Transverse colon (tissue), 4 donors: ENCODE measurements around the gene C2CD4C. TPM values are rescaled to one million over a fixed set of nuclear protein-coding genes. Genes with fewer than 3 reads are reported as not detected.

Experiments used
- DNase-seq: peaks from one replicate; pipeline ENCODE4 v3.0.0-alpha.2; 2019
- H3K27ac ChIP-seq, 4 donors: fragments of 200-600 bp; sonication (generic); 2 replicates each; pipeline ENCODE4 v1.5.1; 2016 to 2018; ENCODE audit warnings: inconsistent platforms in 4 of 4
- H3K27me3 ChIP-seq: fragments of 200-600 bp; sonication (generic); 2 replicates; pipeline ENCODE4 v1.5.1; 2017; ENCODE audit warnings: inconsistent platforms
- H3K36me3 ChIP-seq, 4 donors: fragments of 200-600 bp; sonication (generic); 2 replicates each; pipeline ENCODE4 v1.5.1; 2017 to 2019; ENCODE audit warnings: inconsistent platforms in 4 of 4
- H3K4me1 ChIP-seq, 4 donors: fragments of 200-600 bp; sonication (generic); 2 replicates each; pipeline ENCODE4 v1.5.1; 2017 to 2020; ENCODE audit warnings: inconsistent platforms in 4 of 4
- H3K4me3 ChIP-seq, 4 donors: fragments of 200-600 bp; sonication (generic); 1 replicate in 1 of 4; 2 replicates in 3 of 4; pipeline versions ENCODE4 v1.5.1 to v1.6.1; 2017 to 2019; ENCODE audit warnings: inconsistent platforms in 4 of 4
- H3K9me3 ChIP-seq, 2 donors: fragments of 200-600 bp; sonication (generic); 2 replicates each; pipeline ENCODE4 v1.5.1; 2017 to 2019; ENCODE audit warnings: inconsistent platforms in 2 of 2
- CTCF ChIP-seq, 5 experiments: fragments of 200-600 bp in 3 of 5; fragments of 450-650 bp in 2 of 5; sonication (generic) in 3 of 5; IDR thresholded peaks; 1 replicate in 2 of 5; 2 replicates in 3 of 5; pipeline ENCODE4 v1.5.1; 2016 to 2017; ENCODE audit warnings: antibody characterized with exemption in 5 of 5, inconsistent platforms in 3 of 5, mild to moderate bottlenecking in 2 of 5, moderate library complexity in 1 of 5
- EP300 ChIP-seq: sonication (generic); formaldehyde crosslinking; IDR thresholded peaks from one replicate; pipeline ENCODE4 v1.6.1; 2017; ENCODE audit warnings: antibody characterized with exemption, low read depth
- POLR2A ChIP-seq: fragments of 450-650 bp; IDR thresholded peaks from one replicate; pipeline ENCODE4 v1.6.1; 2016; ENCODE audit warnings: antibody characterized with exemption, mild to moderate bottlenecking, moderate library complexity
- POLR2AphosphoS5 ChIP-seq, 3 donors: sonication (generic); formaldehyde crosslinking; IDR thresholded peaks; one replicate each; pipeline ENCODE4 v1.6.1; 2016; ENCODE audit warnings: antibody characterized with exemption in 3 of 3
- WGBS, 2 donors: methylation state at CpG; one replicate each; pipeline ENCODE4 v1.1.5; 2018; ENCODE audit warnings: low coverage in 1 of 2; 5-methylcytosine and 5-hydroxymethylcytosine counted together
- in situ Hi-C, 4 donors: fragments of 200-750 bp; cut with MboI; loops; one replicate each; pipeline versions ENCODE4 v1.15.0 to v1.15.1; 2017; ENCODE audit warnings: low sequenced_read_pairs in 3 of 4, low pct_ligation_motif_present in 1 of 4, low pct_unique_long_range_greater_than_20kb in 1 of 4
- intact Hi-C: fragments of 100-400 bp; cut with DNase I; formaldehyde crosslinking; loops from one replicate; pipeline ENCODE4 v1.15.1; 2023; ENCODE audit warnings: low total_unique reads
- total RNA-seq, 4 donors: library from RNA; depleted of rRNA; stranded (reverse); fragments of >200 nt; gene quantifications; one replicate each; pipeline ENCODE4 v1.1.0, GENCODE V29; 2016

Gene C2CD4C
- total RNA-seq, 4 donors from 2014 or later = 0.55 to 0.79 TPM; not detected in 2

- Histone ChIP-seq H3K4me1 (peaks cover 4 to 20% (median 9%) of the 10 kb centered on the region in 4 donors), H3K4me3 (no peak overlapping the region), H3K36me3 (no peaks in the 10 kb centered on the region), H3K27ac (no peak overlapping the region), H3K27me3 (peaks cover 68% of the 10 kb centered on the region), H3K9me3 (no peaks in the 10 kb centered on the region)
- 71 to 89% methylated on average over 6 to 11 of the region's 11 CpGs for WGBS, 2 donors
- DNase-seq = no peak
- intact Hi-C loops = no loop called here
- TF ChIP-seq CTCF (IDR thresholded peaks at IDR 0.05) (no peak), EP300 (no peak), POLR2AphosphoS5 (IDR thresholded peaks at IDR 0.05) (no peak), POLR2A (no peak)
- in situ Hi-C loops = no loop called here
Observed at GRCh38 chr19:402786-403185, 6.2 kb downstream of the C2CD4C start.

- DNase-seq = no peak
- in situ Hi-C loops = no loop called here
- TF ChIP-seq CTCF (IDR thresholded peaks at IDR 0.05) = no peak
- no peak for TF ChIP-seq EP300
- TF ChIP-seq POLR2AphosphoS5 (IDR thresholded peaks at IDR 0.05) = no peak
- TF ChIP-seq POLR2A = no peak
- intact Hi-C loops = no loop called here
- H3K4me3 ChIP-seq = peak overlapping the region in 1 of 4 donors; percentile 27
- no peaks in the 10 kb centered on the region for H3K36me3 ChIP-seq
- H3K9me3 ChIP-seq = no peaks in the 10 kb centered on the region
- H3K27ac ChIP-seq = no peak overlapping the region
- WGBS, 2 donors = 23% methylated on average over 38 of the region's 38 CpGs; no CpG with 5 or more reads in 1 of the 2 donors
- H3K27me3 ChIP-seq = peaks cover 62% of the 10 kb centered on the region
- peaks cover 4 to 20% (median 9%) of the 10 kb centered on the region in 4 donors for H3K4me1 ChIP-seq
Observed at GRCh38 chr19:401866-402511, 7.0 kb downstream of the C2CD4C start.

- in situ Hi-C loops = no loop called here
- peaks cover 54% of the 10 kb centered on the region for H3K27me3 ChIP-seq
- no peak for DNase-seq
- TF ChIP-seq POLR2A = no peak
- no peak for TF ChIP-seq CTCF (IDR thresholded peaks at IDR 0.05)
- TF ChIP-seq EP300 = no peak
- TF ChIP-seq POLR2AphosphoS5 (IDR thresholded peaks at IDR 0.05) = no peak
- WGBS, 2 donors = 79% methylated on average over 42 of the region's 43 CpGs; no CpG with 5 or more reads in 1 of the 2 donors
- no peaks in the 10 kb centered on the region for H3K9me3 ChIP-seq
- intact Hi-C loops = no loop called here
- no peak overlapping the region for H3K4me3 ChIP-seq
- no peak overlapping the region for H3K27ac ChIP-seq
- no peaks in the 10 kb centered on the region for H3K36me3 ChIP-seq
- H3K4me1 ChIP-seq = peaks cover 4 to 20% (median 9%) of the 10 kb centered on the region in 4 donors
Observed at GRCh38 chr19:400976-401865, 7.7 kb downstream of the C2CD4C start.

GRCh38 chr19:399370-399769 is 9.6 kb downstream of the C2CD4C start:
- H3K9me3 ChIP-seq = no peaks in the 10 kb centered on the region
- peaks cover 0 to 7% (median 0%) of the 10 kb centered on the region in 4 donors for H3K4me1 ChIP-seq
- no peak for DNase-seq
- no peak overlapping the region for H3K4me3 ChIP-seq
- no peak for TF ChIP-seq EP300
- no peak for TF ChIP-seq CTCF (IDR thresholded peaks at IDR 0.05)
- TF ChIP-seq POLR2A = no peak
- intact Hi-C loops = no loop called here
- 41% methylated on average over 5 of the region's 9 CpGs; no CpG with 5 or more reads in 1 of the 2 donors for WGBS, 2 donors
- H3K27ac ChIP-seq = no peak overlapping the region
- peaks cover 46% of the 10 kb centered on the region for H3K27me3 ChIP-seq
- no peaks in the 10 kb centered on the region for H3K36me3 ChIP-seq
- in situ Hi-C loops = no loop called here
